ENCODE data around the gene TECPR2.

DNA sequence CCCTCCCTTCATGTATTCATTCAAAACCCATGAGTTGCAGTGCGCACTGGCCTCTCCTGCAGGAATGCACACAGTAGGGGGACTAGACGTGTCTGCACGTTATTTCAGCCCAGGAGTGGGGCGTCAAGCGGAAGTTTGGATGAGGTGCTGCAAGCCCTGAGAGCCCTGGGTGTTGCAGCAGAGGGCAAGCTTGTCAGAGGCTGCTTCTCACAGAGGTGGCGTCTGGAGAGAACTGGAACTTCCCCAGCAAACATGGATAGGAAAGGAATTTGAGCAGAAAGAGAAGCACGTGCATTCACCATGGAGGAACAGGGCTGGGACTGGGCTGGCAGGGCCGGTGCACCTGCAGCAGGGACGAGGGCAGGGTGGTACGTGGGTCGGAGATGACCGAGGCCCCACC is 64.9 kb downstream of the TECPR2 start:
- no peak for TF ChIP-seq ZNF671 (CRISPR knock-in tag; IDR thresholded peaks at IDR 0.05)
- TF ChIP-seq CREB1 (CRISPR knock-in tag; IDR thresholded peaks at IDR 0.05): no peak
- TF ChIP-seq, protein P1, sequence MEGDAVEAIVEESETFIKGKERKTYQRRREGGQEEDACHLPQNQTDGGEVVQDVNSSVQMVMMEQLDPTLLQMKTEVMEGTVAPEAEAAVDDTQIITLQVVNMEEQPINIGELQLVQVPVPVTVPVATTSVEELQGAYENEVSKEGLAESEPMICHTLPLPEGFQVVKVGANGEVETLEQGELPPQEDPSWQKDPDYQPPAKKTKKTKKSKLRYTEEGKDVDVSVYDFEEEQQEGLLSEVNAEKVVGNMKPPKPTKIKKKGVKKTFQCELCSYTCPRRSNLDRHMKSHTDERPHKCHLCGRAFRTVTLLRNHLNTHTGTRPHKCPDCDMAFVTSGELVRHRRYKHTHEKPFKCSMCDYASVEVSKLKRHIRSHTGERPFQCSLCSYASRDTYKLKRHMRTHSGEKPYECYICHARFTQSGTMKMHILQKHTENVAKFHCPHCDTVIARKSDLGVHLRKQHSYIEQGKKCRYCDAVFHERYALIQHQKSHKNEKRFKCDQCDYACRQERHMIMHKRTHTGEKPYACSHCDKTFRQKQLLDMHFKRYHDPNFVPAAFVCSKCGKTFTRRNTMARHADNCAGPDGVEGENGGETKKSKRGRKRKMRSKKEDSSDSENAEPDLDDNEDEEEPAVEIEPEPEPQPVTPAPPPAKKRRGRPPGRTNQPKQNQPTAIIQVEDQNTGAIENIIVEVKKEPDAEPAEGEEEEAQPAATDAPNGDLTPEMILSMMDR (IDR thresholded peaks at IDR 0.05): no peak
- TF ChIP-seq, protein P2, sequence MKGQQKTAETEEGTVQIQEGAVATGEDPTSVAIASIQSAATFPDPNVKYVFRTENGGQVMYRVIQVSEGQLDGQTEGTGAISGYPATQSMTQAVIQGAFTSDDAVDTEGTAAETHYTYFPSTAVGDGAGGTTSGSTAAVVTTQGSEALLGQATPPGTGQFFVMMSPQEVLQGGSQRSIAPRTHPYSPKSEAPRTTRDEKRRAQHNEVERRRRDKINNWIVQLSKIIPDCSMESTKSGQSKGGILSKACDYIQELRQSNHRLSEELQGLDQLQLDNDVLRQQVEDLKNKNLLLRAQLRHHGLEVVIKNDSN (CRISPR knock-in tag; IDR thresholded peaks at IDR 0.05): no peak
- TF ChIP-seq, protein P3, sequence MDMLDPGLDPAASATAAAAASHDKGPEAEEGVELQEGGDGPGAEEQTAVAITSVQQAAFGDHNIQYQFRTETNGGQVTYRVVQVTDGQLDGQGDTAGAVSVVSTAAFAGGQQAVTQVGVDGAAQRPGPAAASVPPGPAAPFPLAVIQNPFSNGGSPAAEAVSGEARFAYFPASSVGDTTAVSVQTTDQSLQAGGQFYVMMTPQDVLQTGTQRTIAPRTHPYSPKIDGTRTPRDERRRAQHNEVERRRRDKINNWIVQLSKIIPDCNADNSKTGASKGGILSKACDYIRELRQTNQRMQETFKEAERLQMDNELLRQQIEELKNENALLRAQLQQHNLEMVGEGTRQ (CRISPR knock-in tag; IDR thresholded peaks at IDR 0.05): no peak
- TF ChIP-seq, protein P4, sequence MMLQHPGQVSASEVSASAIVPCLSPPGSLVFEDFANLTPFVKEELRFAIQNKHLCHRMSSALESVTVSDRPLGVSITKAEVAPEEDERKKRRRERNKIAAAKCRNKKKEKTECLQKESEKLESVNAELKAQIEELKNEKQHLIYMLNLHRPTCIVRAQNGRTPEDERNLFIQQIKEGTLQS (CRISPR knock-in tag; conservative IDR thresholded peaks at IDR 0.05): no peak
- TF ChIP-seq, protein P5, sequence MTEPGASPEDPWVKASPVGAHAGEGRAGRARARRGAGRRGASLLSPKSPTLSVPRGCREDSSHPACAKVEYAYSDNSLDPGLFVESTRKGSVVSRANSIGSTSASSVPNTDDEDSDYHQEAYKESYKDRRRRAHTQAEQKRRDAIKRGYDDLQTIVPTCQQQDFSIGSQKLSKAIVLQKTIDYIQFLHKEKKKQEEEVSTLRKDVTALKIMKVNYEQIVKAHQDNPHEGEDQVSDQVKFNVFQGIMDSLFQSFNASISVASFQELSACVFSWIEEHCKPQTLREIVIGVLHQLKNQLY (CRISPR knock-in tag; IDR thresholded peaks at IDR 0.05): no peak
- no peak for TF ChIP-seq CBFB (CRISPR knock-in tag; IDR thresholded peaks at IDR 0.05; ENCODE audit: low read depth)
- TF ChIP-seq, protein P6, sequence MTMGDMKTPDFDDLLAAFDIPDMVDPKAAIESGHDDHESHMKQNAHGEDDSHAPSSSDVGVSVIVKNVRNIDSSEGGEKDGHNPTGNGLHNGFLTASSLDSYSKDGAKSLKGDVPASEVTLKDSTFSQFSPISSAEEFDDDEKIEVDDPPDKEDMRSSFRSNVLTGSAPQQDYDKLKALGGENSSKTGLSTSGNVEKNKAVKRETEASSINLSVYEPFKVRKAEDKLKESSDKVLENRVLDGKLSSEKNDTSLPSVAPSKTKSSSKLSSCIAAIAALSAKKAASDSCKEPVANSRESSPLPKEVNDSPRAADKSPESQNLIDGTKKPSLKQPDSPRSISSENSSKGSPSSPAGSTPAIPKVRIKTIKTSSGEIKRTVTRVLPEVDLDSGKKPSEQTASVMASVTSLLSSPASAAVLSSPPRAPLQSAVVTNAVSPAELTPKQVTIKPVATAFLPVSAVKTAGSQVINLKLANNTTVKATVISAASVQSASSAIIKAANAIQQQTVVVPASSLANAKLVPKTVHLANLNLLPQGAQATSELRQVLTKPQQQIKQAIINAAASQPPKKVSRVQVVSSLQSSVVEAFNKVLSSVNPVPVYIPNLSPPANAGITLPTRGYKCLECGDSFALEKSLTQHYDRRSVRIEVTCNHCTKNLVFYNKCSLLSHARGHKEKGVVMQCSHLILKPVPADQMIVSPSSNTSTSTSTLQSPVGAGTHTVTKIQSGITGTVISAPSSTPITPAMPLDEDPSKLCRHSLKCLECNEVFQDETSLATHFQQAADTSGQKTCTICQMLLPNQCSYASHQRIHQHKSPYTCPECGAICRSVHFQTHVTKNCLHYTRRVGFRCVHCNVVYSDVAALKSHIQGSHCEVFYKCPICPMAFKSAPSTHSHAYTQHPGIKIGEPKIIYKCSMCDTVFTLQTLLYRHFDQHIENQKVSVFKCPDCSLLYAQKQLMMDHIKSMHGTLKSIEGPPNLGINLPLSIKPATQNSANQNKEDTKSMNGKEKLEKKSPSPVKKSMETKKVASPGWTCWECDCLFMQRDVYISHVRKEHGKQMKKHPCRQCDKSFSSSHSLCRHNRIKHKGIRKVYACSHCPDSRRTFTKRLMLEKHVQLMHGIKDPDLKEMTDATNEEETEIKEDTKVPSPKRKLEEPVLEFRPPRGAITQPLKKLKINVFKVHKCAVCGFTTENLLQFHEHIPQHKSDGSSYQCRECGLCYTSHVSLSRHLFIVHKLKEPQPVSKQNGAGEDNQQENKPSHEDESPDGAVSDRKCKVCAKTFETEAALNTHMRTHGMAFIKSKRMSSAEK (CRISPR knock-in tag; IDR thresholded peaks at IDR 0.05; ENCODE audit: borderline replicate concordance): no peak
- no peak for TF ChIP-seq JUN (CRISPR knock-in tag; IDR thresholded peaks at IDR 0.05)
- no peak for TF ChIP-seq CREM (CRISPR knock-in tag; IDR thresholded peaks at IDR 0.05)
- TF ChIP-seq, protein P7, sequence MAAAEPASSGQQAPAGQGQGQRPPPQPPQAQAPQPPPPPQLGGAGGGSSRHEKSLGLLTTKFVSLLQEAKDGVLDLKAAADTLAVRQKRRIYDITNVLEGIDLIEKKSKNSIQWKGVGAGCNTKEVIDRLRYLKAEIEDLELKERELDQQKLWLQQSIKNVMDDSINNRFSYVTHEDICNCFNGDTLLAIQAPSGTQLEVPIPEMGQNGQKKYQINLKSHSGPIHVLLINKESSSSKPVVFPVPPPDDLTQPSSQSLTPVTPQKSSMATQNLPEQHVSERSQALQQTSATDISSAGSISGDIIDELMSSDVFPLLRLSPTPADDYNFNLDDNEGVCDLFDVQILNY (CRISPR knock-in tag; IDR thresholded peaks at IDR 0.05): no peak
